Activated T-cell treated with anti-CD3 and anti-CD28 coated beads, Interleukin-2, amount 50 U/mL, for 1 hour (primary cell): ENCODE data around the gene RABEP2.
"Not testable (repeated sequence)": the region's sequence is repeated elsewhere in the genome, so short reads cannot be mapped to it uniquely, and the experiment has no call there.

ENCODE experiments used
- DNase-seq: peaks from one replicate; pipeline ENCODE4 v3.0.0-alpha.2; 2020

The RABEP2 gene, protein sequence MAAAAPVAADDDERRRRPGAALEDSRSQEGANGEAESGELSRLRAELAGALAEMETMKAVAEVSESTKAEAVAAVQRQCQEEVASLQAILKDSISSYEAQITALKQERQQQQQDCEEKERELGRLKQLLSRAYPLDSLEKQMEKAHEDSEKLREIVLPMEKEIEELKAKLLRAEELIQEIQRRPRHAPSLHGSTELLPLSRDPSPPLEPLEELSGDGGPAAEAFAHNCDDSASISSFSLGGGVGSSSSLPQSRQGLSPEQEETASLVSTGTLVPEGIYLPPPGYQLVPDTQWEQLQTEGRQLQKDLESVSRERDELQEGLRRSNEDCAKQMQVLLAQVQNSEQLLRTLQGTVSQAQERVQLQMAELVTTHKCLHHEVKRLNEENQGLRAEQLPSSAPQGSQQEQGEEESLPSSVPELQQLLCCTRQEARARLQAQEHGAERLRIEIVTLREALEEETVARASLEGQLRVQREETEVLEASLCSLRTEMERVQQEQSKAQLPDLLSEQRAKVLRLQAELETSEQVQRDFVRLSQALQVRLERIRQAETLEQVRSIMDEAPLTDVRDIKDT

DNA sequence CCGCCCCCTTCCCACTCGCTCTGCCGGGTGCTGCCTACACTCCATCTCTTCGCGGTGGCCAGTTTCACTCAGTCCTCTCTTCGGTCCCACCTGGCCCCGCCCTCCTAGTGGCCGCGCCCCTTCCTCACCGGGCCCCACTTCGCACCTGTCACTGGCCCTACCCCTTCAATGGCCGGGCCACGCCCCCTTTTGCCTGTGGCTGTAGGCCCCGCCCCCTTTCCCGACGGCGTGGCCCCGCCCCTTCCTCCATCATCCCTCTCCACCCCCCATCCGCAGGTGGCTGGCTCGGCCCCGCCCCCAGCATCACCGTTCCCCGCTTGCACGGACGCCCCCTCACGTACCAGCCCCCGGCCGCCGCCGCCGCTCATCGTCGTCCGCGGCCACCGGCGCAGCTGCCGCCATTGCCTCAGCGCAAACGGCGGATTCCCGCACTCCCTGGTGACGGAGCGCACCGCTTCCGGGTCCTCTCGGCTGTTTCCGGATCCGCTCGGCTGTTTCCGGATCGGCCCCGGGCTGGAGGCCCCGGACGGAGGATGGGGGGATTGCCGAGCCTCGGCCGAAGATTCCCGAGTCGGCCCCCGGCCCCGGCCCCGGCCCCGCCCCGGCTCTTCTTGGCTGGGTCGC, at the start of gene RABEP2:
TSS of gene RABEP2 (minus strand) at position 477 of the 624 bp plus-strand sequence. CDS start at position 402, 75 bp downstream.
- peak; percentile 98 for DNase-seq

DNA sequence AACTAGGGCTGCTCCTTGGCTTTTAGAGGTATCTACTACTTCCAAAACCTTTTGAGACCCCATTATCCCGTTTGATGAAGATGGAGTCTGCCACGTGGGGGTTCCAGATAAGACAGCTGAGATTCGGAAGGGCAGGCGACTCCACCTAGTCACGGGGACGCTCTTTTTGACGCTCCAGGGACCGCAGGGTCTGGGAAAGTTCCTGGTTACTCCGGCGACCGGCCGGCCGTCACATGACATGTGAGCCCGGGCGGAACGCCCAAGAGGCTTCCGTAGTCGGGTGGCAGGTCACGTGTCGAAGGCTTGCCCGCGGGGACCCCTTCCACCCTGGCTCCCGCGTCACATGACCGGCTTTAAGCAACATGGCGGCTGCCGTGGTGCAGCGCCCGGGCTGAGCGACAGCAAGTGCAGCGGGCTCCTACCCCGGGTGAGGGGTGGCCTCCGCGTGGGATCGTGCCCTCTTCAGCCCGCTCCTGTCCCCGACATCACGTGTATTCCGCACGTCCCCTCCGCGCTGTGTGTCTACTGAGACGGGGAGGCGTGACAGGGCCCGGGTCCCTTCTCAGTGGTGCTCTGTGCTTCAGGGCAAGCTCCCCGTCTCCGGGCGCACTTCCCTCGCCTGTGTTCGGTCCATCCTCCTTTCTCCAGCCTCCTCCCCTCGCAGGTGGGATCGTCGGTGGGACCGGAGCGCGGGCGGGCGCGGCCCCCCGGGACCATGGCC, 49.6 kb upstream of the RABEP2 start, which contains the start of gene SPNS1:
TSS of gene SPNS1 (plus strand) at position 342 of the 721 bp plus-strand sequence. CDS start at position 716, 374 bp downstream.
- DNase-seq = peak; percentile 87

DNA sequence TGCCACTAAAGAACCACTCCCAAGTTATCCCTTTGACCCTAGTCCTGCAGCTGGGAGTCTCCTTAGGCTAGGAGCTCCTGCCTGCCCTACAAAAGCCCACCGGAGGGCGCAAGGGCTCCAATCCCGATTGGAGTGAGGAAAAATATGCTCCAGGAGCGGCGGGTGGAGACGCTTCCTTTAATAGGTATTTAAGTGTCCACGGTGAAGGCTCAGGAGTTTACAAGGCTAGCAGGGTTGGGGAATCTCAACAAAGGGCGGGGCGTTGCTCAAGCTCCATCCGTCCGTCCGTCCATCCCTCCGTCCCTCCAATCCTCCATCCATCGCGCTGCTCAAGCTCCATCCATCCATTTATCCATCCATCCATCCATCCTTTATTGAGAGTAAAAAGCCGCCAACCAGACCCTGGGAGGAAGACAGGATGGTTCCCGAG, 49.0 kb upstream of the RABEP2 start:
- DNase-seq = no peak

DNA sequence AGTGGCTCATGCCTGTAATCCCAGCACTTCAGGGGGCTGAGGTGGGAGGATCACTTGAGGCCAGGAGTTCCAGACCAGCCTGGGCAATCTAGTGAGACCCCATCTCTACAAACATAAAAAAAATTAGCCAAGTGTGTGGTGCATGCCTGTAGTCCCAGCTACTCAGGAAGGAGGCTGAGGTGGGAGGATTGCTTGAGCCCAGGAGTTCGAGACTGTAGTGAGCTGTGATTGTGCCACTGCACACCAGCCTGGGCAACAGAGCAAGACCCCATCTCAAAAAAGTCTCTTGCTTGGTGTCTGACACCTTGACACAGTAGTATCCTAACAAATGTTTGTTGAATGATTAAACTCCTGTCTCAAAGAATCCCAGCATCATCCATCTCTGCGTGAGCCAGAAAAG, 44.7 kb upstream of the RABEP2 start:
- not testable (repeated sequence) for DNase-seq

DNA sequence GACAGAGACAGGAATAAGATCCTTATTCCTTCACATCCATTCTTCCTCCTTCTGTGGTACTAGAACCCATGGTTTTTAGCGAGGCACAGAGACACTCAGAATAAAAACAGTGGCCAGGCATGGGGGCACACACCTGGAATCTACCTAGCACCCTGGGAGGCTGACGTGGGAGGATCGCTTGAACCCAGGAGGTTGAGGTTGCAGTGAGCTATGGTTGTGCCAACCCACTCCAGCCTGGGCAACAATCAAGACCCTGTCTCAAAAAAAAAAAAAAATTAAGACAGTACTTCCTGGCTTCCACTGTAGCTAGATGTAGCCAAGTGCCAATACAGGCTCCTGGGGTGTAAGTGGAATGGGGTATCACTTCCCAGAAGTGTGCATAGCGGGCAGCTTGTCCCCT, 42.1 kb upstream of the RABEP2 start:
- no peak for DNase-seq

DNA sequence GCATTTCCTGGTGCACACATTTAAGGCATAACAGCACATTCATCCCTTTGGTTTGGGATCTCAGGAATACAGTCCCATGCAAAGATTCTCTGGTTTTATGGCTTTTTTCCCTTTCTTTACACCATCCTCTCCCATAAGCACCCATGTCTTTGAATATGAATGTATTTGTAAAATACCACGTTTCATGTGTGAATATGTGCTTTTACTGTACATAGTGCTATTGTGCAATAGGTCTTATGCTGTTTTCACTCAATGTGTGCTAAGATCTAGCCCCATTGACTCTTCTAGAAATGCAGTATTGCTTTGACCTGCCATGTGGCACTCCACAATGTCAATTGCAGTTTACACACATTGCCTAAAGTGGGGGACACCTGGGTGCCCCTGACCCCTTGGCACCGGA, 39.5 kb upstream of the RABEP2 start:
- DNase-seq = no peak

DNA sequence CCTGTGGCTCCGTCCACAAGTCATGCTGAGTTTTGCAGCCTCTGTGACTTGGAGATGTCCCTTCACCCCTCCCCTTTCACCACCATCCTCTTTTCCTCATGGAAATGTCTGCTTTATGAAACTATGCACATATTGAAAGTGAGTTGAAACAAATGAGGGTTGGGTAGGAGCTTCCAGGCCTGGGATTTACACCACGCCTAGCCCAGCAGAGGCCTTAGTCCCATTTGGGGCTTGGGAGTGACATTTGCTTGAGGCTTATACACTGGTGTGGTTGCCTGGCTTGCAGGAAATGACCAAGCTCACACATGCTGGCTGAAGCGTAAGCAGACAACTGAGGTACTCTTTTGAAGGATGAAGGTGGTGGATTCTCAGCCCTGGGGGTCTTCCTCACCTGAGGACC, 39.0 kb upstream of the RABEP2 start:
- no peak for DNase-seq

DNA sequence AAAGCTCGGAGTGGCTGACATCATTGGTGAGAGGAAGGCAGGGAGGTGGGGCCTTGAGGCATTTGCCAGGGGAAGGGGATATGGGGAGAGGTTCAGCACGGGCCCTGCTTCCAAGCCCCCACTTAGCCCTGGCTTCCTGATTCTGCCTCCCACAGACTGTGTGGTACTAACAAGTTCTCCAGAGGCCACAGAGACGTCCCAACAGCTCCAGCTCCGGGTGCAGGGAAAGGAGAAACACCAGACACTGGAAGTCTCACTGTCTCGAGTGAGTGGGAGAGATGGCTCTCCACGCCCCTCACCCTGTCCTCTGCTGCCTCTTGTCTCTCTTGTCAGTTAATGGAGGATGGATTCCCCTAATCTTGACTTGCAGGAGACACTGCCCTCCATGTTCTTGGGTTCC, 33.8 kb upstream of the RABEP2 start:
- DNase-seq = no peak

DNA sequence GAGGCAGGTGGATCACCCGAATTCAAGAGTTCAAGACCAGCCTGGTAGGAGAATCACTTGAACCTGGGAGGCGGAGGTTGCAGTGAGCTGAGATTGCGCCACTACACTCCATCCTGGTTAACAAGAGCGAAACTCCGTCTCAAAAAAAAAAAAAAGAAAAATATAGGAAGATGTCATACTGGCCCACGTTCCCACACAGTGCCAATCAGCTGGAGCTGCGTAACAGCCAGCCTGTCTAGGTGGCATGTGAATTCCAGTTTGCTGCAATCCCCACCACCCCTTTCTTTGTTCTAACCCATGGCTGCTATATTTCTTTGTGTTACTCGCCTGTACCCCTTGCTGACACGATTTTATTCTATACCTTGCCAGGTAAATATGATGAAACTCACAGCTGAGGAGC, 33.2 kb upstream of the RABEP2 start:
- DNase-seq = no peak

DNA sequence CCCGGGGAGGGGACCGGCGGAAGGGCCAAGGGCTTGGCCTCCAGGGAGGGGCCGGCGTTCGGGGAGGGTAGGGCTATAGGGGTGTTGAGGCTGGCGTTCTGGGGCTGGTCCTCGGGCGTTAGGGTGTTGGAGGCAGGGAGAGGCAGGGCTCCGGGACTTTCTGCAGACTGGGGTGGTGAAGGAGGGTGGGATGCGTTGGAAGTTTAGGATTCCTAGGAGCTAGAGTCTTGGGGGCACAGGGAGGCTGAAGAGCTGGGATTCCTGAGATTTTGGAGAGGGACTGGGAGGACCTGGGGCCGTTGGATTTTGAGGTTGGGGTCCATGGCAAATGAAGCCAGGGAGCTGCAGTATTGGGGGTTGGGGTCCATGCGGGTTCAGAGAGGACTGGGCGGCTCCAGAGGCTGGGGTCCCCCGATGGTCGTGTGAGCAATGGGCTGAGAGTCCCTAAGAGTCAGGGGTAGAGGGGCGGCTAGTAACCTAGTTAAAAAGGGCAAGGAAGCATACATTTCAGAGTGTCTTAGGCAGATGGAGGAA, 26.4 kb upstream of the RABEP2 start:
- DNase-seq = no peak

DNA sequence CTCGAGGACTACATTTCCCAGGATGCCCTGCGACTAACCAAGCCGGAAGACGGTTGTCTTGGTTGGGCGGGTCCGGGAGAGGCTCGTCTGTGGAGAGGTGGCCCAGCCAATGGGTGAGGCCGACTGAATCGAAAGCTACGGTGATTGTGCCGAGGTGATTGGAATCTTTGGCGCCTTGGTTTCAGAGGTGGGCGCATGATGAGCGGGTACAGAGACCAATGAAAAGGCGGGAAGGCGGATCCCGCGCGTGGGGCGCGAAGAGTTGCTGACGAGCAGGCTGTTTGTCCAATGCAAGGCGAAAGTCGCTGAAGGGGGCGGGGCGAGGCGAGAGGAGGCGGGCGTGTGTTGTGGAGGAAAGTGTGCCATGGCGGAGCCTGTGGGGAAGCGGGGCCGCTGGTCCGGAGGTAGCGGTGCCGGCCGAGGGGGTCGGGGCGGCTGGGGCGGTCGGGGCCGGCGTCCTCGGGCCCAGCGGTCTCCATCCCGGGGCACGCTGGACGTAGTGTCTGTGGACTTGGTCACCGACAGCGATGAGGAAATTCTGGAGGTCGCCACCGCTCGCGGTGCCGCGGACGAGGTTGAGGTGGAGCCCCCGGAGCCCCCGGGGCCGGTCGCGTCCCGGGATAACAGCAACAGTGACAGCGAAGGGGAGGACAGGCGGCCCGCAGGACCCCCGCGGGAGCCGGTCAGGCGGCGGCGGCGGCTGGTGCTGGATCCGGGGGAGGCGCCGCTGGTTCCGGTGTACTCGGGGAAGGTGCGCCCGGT, 25.8 kb upstream of the RABEP2 start, which contains the start of gene NFATC2IP:
TSS of gene NFATC2IP (plus strand) at position 290 of the 762 bp plus-strand sequence. CDS start at position 365, 75 bp downstream.
- peak; percentile 99 for DNase-seq

DNA sequence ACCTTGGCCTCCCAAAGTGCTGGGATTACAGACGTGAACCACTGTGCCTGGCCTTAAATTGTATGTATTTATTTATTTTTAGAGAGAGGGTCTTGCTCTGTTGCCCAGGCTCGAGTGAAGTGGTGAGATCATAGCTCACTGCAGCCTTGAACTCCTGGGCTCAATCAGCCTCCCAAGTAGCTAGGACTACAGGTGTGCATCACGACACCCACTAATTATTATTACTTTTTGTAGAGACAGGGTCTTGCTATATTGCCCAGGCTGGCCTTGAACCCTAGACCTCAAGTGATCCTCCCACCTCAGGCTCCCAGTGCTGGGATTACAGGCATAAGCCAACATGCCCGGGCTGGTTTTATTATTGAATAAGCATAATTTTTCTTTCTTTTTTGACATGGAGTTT, 21.6 kb upstream of the RABEP2 start:
- no peak for DNase-seq

DNA sequence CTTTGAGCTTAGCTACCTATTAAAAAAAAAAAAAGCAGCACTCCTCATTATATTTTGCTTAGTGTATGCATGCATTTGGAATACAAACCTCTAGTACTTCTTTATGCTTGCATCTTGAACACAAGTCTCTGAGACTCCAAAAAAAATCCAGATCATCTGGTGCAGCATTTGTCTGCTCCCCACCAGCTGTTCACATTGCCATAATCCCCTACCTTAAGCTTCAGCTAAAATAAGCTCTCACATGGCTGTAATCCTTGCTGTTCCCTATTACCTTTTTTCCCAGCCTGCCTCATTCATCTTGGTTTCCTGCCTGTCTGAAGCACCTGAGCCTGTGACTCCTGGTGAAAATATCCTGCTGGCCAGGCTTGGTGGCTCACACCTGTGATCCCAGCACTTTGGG, 18.2 kb upstream of the RABEP2 start:
- DNase-seq = no peak

DNA sequence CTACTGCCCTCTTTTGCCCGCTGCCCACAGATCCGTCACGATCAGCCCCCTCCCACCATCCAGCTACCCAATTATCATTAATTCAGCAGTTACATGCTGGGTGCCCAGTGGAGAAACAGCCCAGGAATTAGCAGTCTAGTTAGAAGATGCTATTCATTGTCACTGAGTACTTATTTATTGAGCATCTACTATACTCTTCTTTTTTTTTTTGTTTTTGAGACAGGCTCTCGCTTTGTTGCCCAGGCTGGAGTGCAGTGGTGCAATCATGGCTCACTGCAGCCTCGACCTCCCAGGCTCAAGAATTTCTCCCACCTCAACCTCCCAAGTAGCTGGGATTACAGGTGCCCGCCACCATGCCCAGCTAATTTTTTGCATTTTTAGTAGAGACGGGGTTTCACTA, 14.8 kb upstream of the RABEP2 start:
- DNase-seq = not testable (repeated sequence)

DNA sequence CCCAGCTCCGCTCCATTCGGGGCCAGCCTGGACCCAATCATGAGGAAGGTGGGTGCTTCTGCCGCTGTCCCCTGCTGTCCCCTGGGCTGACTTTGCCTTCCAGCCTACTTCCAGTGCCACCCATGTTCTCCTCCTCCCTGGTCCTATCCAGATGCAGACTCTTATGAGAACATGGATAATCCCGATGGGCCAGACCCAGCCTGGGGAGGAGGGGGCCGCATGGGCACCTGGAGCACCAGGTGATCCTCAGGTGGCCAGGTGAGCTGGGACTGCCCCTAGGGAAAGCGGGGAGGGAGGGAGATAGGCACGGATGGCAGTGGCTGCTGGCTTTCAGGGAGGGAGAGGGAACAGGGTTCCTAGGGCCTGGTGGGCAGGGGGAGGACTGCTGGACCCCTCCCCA, 13.7 kb upstream of the RABEP2 start:
- no peak for DNase-seq

DNA sequence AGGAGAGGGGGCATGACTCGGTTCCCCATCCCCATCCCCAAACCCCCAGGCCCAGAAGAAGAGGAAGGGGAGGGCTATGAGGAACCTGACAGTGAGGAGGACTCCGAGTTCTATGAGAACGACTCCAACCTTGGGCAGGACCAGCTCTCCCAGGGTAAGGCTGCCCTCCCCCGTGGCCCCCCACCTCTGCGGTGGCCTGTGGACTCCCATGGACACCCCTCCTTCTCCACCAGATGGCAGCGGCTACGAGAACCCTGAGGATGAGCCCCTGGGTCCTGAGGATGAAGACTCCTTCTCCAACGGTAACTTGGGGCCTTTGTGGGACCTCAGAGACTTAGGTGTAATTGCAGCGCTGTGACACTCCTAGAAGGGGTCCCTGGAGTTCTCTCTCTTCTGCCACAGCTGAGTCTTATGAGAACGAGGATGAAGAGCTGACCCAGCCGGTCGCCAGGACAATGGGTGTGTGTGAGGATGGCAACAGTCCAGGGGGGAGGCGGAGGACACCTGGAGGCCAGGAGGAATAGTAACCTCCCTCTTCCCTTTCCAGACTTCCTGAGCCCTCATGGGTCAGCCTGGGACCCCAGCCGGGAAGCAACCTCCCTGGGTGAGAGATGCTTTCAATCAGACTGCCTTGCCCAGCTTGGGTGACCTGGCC, 12.3 kb upstream of the RABEP2 start:
- DNase-seq = no peak

DNA sequence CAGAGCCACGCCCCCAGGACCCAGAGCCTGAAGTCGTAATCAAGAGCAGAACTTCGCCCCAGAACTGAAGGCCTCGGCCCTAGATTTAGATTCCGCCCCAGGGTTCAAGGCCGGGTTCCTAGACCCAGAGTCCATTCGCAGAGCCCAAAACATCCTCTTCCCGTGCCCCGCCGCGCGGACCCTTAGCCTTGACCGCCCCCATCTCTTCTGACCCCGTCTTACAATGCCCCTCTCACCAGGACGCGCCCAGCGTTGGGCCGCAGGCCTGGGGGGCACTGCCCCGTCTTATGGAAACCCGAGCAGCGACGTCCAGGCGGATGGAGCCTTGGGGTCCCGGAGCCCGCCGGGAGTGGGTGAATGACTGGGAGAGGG, 11.7 kb upstream of the RABEP2 start:
- no peak for DNase-seq

DNA sequence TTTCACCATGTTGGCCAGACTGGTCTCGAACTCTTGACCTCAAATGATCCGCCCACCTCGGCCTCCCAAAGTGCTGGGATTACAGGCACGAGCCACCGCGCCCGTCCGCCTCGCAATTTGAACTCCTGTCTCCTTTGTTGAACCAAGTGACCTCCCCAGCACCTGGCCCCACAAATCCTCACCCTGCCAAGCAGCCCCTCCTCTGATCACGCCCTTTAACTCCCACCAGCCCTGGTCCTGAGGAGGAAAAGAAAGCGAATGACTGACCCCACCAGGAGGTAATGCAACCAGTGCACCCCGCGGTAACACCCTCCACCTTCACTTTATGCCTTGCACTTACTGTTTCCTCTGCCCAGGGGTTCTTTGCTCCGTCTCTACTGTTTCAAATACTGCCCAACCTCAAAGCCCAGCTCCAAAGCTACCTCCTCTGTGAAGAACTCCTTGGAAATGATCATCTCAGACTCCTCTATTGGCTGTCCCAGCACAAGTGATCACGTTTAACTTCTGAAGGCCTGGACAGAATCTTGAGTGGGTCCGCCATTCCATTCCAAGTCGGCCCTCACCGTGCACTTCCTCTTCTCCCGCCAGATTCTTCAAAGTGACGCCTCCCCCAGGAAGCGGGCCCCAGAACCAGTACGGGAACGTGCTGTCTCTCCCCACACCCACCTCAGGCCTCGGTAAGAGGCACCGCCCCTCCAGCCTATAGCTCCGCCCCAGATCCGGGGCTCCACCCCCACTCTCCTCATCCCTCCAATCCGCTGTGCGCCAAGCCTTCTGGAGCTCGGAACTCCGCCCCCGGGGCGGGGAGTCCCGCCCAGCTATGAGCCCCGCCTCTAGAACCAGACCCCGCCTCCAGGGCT, 11.1 kb upstream of the RABEP2 start:
- DNase-seq = peak; percentile 89

DNA sequence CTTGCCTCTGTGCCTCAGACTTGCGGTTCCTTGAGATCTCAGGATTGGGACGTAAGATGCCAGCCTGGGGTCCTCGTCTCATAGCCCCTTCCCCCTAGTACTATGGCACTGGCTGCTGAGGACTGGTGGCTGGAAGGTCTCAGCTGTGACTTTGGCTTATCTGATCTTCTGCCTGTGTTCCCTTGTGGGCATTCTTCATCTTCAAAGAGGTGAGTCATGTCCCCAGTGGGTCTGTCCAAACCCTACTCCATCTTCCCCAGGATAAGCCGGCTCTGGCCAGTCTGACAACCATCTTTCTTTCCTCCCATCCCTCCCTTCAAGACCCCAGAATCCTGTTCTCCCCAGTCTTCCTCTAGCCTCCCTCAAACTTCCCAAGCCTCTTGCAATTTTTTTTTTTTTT, 10.3 kb upstream of the RABEP2 start:
- no peak for DNase-seq

DNA sequence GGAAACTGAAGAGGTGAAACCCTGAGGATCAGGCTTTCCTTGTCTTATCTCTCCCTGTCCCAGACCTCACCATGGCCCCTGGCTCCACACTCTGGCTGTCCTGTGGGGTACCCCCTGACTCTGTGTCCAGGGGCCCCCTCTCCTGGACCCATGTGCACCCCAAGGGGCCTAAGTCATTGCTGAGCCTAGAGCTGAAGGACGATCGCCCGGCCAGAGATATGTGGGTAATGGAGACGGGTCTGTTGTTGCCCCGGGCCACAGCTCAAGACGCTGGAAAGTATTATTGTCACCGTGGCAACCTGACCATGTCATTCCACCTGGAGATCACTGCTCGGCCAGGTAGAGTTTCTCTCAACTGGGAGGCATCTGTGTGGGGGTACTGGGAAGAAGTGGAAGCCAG, 8.1 kb upstream of the RABEP2 start:
- DNase-seq = no peak
